OCI-LY7 (cell line): ENCODE results near the gene XPR1.

Source experiments
- EZH2phosphoT487 ChIP-seq: fragments of 200-600 bp; sonication (generic); IDR thresholded peaks from 2 replicates; pipeline ENCODE4 v1.6.1; 2018; ENCODE audit warnings: low read depth, borderline replicate concordance, mild to moderate bottlenecking, mixed run types, antibody characterized with exemption, low read length, moderate library complexity, mixed read lengths
- TF ChIP-seq, protein P1 (sequence below): fragments of 200-600 bp; sonication (generic); conservative IDR thresholded peaks from 2 replicates; pipeline ENCODE4 v1.5.1; 2014; ENCODE audit warnings: mild to moderate bottlenecking, antibody characterized with exemption, low read length, moderate library complexity, mixed read lengths

DNA sequence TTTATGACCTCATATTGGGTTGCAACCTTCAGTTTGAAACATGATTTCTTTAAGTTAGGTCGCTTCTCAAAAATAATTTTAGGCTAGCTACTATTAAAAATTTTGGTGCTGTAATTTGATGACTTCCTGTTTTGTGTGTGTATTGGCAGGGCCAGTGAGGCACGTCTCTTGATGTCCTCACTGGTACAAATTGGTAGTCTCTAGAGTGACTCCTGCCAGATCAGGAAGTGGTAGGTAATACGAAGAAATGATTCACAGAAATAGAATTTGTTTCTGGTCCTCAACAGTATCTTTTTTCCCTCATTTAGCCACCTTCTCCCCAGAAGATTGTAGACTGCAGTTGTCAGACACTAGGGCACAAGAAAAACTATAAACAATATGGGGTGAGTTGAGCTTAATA, 160.0 kb downstream of the XPR1 start:
- TF ChIP-seq, protein P1, sequence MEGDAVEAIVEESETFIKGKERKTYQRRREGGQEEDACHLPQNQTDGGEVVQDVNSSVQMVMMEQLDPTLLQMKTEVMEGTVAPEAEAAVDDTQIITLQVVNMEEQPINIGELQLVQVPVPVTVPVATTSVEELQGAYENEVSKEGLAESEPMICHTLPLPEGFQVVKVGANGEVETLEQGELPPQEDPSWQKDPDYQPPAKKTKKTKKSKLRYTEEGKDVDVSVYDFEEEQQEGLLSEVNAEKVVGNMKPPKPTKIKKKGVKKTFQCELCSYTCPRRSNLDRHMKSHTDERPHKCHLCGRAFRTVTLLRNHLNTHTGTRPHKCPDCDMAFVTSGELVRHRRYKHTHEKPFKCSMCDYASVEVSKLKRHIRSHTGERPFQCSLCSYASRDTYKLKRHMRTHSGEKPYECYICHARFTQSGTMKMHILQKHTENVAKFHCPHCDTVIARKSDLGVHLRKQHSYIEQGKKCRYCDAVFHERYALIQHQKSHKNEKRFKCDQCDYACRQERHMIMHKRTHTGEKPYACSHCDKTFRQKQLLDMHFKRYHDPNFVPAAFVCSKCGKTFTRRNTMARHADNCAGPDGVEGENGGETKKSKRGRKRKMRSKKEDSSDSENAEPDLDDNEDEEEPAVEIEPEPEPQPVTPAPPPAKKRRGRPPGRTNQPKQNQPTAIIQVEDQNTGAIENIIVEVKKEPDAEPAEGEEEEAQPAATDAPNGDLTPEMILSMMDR = no peak
- no peak for TF ChIP-seq EZH2phosphoT487
